Measurements from ENCODE around the gene IFIT1B. TPM values are rescaled to one million over a fixed set of nuclear protein-coding genes. Genes with fewer than 3 reads are reported as not detected.

IFIT1B gene
- total RNA-seq, 1 donor from 2014 or later, result not detected

Other genes starting within 250 kb of the IFIT1B start
- not detected in 2 replicates for gene CH25H, start 170.7 kb upstream of the IFIT1B start, total RNA-seq
- gene LIPA, start 126.3 kb upstream of the IFIT1B start, total RNA-seq, result 5.3 and 6.2 TPM in 2 replicates
- gene IFIT2, start 76.0 kb upstream of the IFIT1B start, total RNA-seq, result 0.34 and 0.47 TPM in 2 replicates
- gene IFIT3, start 50.1 kb upstream of the IFIT1B start, total RNA-seq, result 0.83 and 0.91 TPM in 2 replicates
- 0.39 and 0.59 TPM in 2 replicates for gene IFIT1, start 14.6 kb downstream of the IFIT1B start, total RNA-seq
- 8.7 TPM in 2 replicates for gene IFIT5, start 36.5 kb downstream of the IFIT1B start, total RNA-seq
- not detected in 2 replicates for gene SLC16A12, start 157.5 kb downstream of the IFIT1B start, total RNA-seq